Measurements from ENCODE around the gene CST8.

The CST8 gene

DNA sequence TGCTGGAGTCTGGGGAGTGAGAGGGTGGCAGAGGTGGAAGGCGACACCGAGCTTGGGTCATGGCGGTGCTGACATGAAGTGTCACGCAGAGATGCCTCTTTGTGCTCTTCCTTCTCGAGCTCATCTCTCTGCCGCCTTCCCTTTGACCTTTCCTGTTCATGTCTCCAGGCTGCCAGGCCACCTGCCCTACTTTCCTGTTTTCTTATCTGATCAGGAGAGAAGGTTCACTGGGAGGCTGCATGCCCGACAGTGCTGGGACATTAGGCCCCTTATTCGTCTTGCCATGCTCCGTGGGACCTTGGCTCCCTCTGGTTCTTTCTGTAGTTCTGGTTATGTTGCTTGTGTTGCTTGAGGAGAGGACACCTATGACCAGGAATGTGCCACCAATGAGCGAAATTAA is 33.2 kb downstream of the CST8 start:
- DNase-seq: no peak

DNA sequence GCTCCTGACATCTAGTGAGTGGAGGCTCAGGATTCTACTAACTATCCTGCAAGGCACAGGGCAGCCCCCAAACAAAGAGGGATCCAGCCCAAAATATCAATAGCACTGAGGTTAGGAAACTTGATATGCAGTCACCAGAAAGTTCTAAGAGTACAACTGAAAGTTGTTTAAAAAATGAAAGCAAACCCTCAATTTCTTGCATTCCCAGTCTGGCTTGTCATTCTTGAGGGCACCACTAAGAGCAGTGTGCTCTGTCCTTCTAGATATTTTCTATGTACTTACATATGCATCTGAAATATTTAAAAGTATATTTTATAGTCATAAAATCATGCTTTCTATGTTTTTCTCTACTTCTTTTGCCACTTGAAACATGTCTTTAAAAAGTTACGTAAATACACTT is 35.9 kb downstream of the CST8 start:
- no peak for DNase-seq

DNA sequence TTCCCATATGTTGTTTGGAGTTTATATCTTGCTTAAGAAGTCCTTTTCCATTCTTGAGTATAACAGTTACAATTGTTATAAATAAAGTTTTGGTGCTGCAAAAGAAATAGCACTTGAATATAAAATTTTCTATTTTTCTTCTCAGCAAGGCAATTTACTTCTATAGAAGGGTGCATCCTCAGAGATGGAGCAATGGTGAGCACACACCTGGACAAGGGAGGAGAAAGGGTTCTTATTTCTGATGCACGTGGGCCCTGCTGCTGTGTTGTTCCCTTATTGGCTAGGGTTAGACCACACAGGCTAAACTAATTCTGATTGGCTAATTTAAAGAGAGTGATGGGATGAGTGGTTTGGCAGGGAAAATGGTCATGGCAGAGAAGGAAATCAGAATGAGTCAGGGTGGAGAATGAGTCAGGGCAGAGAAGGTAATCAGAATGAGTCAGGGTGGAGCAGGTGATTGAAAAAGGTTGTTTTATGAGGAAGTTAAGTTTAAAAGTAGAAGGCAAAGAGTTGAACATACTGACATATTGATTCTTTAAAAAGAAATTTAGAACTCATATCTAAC is 38.0 kb downstream of the CST8 start:
- no peak for DNase-seq

GRCh38 chr20:23530937-23531567 is 40.1 kb downstream of the CST8 start:
- DNase-seq: no peak

- no peak for DNase-seq
These were observed 41.6 kb downstream of the CST8 start for GRCh38 chr20:23532533-23532932.

DNA sequence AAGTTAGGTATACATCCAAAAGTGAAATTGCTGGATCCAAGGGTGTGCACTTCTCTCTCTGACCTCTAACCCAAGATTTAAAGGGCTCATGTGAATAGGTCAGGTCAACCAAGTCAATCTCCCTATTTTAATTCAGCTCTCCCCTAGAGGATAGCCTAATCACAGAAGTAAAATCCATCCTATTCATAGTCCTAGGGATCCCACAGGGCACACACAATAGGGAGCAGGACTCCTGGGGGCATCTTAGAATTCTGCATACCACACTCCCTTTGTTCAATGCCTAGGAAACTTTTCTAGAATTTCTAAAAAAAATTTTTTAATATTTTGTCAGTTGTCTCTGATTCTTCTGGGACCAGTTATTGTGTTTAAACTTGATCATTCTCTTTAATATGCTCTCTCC is 42.2 kb downstream of the CST8 start:
- DNase-seq: no peak

DNA sequence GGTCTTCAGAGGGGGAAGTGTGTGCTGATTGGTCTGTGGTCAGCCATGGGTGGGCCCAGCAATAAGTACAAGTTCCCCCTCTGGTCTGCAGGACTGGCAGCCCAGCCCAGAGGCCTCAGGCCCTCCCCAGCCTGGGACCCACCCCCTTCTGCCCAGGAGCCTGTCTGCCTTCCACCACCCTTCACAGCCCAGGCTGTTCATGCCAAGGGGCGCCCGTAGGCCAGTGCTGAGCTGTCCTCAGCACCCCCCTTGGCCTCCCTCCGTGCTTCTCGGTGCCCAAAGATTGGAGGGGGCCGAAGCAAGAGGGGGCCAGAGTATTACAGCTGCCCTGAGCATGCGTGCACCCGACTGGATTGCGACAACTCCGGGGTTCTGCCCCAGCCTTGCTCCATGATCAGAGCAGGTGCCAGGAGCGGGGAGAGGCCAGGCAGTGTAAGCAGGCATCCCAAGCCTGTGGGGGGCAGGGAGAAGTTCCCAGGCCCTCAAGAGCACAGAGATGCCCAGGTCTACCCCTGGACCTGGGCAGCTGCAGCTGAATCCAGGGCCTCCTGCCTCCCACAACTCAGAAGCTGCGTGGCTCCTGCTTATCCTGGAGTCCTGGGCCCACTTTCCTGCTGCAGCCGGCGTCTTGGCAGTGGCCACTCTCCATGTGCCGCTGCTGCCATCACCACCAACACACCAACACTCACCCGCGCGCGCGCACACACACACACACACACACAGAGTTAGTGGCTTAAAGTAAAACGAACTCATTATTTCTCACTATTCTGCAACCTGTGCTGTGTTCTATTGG is 44.1 kb downstream of the CST8 start:
- no peak for DNase-seq

DNA sequence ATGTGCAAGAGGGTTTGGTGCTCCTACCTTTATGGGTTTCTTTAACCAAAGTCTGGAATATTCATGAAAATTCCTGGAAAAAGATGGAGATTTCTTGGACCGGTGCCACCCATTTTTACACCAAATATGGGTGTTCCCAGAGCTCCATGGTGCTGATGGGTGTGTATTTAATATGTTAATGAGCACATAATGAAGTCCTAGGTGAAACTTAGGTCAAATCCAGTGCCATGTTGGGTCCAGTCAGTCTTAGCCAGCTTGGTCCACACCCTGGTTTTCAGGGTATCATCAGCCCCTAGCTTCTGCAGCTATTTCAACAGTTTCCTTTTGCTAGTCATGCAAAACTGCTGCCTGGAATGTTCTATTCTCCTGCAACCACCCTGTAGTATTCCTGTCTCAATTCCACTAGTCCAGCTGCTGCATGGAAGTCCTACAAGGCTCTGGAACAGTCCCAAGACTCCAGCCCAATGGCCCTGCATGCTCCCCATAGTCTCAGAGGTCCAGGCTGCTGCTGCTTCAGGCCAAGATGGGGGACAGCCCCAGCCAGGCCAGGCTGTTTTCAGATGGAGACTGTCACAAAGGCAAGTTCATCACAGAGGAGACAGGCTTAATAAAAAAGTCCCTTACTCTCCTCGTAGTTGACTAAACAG is 45.5 kb downstream of the CST8 start:
- DNase-seq: no peak

- DNase-seq: no peak
These were observed 46.1 kb downstream of the CST8 start for GRCh38 chr20:23537030-23537429.

DNA sequence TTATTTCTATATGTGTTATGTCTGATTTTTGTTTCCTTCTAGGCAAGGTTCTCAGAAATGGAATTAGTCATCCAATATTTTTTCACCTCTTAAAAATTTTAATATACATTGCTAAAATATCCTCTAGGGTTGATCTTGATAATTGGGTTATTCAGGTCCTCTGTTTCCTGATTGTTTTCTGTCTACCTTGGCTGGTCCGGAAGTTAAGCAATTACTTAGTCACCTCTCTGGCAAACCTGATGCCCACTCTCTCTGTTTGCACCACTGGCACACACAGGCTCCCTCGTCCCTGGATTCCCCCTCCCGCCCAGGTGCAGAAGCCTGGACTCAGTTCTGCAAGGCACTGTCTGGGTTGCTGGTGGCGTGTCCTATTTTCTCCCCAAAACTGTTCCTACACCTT is 49.7 kb downstream of the CST8 start:
- DNase-seq: no peak

DNA sequence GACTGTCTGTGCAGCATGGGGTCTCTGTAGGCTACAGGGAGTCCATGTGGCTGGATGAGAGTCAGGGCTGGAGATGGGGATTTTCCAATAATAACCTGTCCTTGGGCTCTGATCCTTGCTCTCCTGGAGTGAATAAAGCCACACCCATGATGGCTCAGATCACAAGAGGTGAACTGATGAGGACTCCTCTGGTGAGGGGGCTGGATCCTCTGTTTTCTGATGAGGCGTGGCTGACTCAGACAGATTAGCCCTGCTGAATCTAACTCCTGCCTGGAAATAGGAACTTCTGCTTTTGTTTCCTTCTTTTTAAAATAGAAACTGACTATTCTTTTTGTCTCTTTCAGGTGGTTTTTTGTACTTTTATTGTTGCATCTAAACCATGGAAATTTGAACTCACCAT is 50.4 kb downstream of the CST8 start:
- no peak for DNase-seq

DNA sequence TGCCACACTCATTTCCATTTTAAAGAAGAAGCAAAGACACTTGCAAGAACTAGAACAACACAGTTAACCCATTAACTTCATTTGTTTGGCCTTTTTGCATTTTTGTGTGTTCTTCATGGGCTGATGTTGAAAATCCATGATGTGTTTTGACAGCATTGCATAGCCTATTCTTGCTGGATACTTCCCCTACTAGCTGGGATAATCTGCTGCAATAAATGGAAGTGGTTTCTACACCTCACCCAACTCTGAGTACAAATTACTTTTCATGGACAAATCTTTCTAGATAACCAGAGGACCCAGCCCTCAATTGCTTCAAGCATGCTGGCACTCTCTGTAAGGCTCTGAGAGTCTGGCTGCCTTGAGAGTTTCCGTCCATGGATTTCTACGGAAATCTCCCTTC is 50.9 kb downstream of the CST8 start:
- DNase-seq: no peak

DNA sequence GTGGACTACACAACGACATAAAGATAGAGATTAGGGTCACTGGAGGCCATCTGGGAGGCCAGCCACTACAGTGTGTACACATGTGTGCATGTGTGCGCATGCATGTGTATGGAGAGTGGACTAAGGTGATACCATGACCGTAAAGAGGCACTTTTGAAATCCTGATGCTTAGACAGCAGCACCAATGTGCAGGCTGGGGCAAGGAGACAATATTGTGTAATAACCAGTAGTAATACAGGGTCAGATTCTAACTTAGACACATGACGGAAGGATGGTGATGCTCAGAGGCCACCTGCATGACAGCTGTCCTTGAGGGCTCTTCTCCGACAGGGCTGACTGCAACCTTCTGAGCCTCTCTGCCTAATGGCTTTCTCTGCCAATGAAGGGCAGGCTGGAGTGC is 51.9 kb downstream of the CST8 start:
- DNase-seq: no peak

DNA sequence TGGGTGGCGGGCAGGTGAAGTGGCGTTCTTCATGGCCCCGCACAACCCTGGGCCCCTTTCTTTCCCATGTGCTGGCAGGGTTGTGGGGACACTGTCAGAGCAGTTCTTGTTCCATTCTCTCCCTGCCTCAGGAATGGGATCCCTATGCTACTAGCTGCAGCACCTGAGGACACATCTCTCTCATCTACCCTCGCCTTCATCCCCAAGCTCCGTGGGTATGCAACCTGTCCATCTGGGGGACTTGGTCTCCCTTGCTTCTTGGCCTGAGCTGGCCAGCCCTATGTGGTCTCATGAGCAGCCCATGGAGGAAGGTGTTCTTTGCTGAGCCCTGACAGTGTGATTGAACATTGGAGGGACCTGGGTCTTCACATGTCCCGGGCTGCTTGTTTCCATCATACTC is 53.2 kb downstream of the CST8 start:
- no peak for DNase-seq

Data from hematopoietic multipotent progenitor cell treated with erythropoietin and hydrocortisone succinate and interleukin-3 and kit ligand, for 8 days (in vitro differentiated cells).